Measurements from ENCODE around the gene AKAP9. TPM values are rescaled to one million over a fixed set of nuclear protein-coding genes. Genes with fewer than 3 reads are reported as not detected.

AKAP9 gene
- total and polyA plus RNA-seq, 9 of the 15 experiments (the other 6 are each of a cell fraction or from before 2014, with no cell fraction given) = 25.5 to 80.9 (median 46.3) TPM

GRCh38 chr7:92150450-92151017, 209.9 kb downstream of the AKAP9 start:
- Histone ChIP-seq H3K27me3 (ENCODE audit: control insufficient read depth in 2 of 2, insufficient read depth in 2 of 2, low read length in 2 of 2) (no peaks in the 10 kb centered on the region), H3K4me2 (ENCODE audit: insufficient read depth, low read length) (no peak overlapping the region), H3K4me1 (replicated peaks in 1 of 2; ENCODE audit: control insufficient read depth in 2 of 2, insufficient read depth in 2 of 2, low read length in 2 of 2) (0 out of 5 replicates have a peak, but pooled peaks cover 0 to 4% of the 10 kb centered on the region in 2 experiments), H3K9ac (ENCODE audit: insufficient read depth in 1 of 2, low read depth in 2 of 2, low read length in 2 of 2) (no peak overlapping the region), H2AFZ (ENCODE audit: low read depth, low read length) (no peak overlapping the region), H3K27ac (ENCODE audit: extremely low read depth, low read depth, low read length) (no peak overlapping the region), H3K9me3 (replicated peaks; ENCODE audit: control insufficient read depth, insufficient read depth, low read depth, low read length) (no peaks in the 10 kb centered on the region), H3K36me3 (ENCODE audit: control insufficient read depth, insufficient read depth, low read length) (no peaks in the 10 kb centered on the region), H3K4me3 (no peak overlapping the region), H4K20me1 (replicated peaks; ENCODE audit: control insufficient read depth, insufficient read depth, low read length) (no peaks in the 10 kb centered on the region), H3K9me1 (ENCODE audit: control insufficient read depth, insufficient read depth, low read length) (no peaks in the 10 kb centered on the region), H3K79me2 (ENCODE audit: control insufficient read depth, insufficient read depth, low read length) (no peaks in the 10 kb centered on the region)
- in situ Hi-C loops (cut with MboI) = no loop called here
- POLR2A ChIA-PET = no interaction called here
- no peak for FAIRE-seq
- intact Hi-C loops (cut with micrococcal nuclease) = no loop called here
- ATAC-seq = no peak
- CTCF ChIA-PET (ENCODE audit: low intra/inter-chr PET ratio) = no interaction called here
- no peak for TF ChIP-seq PHB2 (IDR thresholded peaks at IDR 0.05; ENCODE audit: low read depth)
- TF ChIP-seq DDX20 (tag; IDR thresholded peaks at IDR 0.05; ENCODE audit: low read depth) = no peak
- TF ChIP-seq MEIS2 (IDR thresholded peaks at IDR 0.05; ENCODE audit: partially characterized antibody) = peak; percentile 43
- TF ChIP-seq ZNF551 (CRISPR knock-in tag; IDR thresholded peaks at IDR 0.05) = no peak
- TF ChIP-seq HMG20A (CRISPR knock-in tag; conservative IDR thresholded peaks at IDR 0.05) = no peak
- BruUV-seq (replicated peaks) = no TSS peak
- DNase-seq (ENCODE audit: extremely low read depth in 1 of 4, low spot score in 3 of 4) = no peak
- 11% methylated on average over 1 of the region's 1 CpG for WGBS (ENCODE audit: insufficient coverage, low coverage, missing lambda C conversion rate)

GRCh38 chr7:92155108-92155739, 214.6 kb downstream of the AKAP9 start:
- no peak overlapping the region for H2AFZ ChIP-seq (ENCODE audit: low read depth, low read length)
- no peaks in the 10 kb centered on the region for H3K36me3 ChIP-seq (ENCODE audit: control insufficient read depth, insufficient read depth, low read length)
- no peak overlapping the region for H3K9ac ChIP-seq (ENCODE audit: insufficient read depth in 1 of 2, low read depth in 2 of 2, low read length in 2 of 2)
- H3K4me3 ChIP-seq = no peak overlapping the region
- ATAC-seq = peak; percentile 65
- BruUV-seq (replicated peaks) = no TSS peak
- H3K79me2 ChIP-seq (ENCODE audit: control insufficient read depth, insufficient read depth, low read length) = no peaks in the 10 kb centered on the region
- no peak overlapping the region for H3K4me2 ChIP-seq (ENCODE audit: insufficient read depth, low read length)
- no peaks in the 10 kb centered on the region for H3K9me3 ChIP-seq (replicated peaks; ENCODE audit: control insufficient read depth, insufficient read depth, low read depth, low read length)
- H3K27ac ChIP-seq (ENCODE audit: extremely low read depth, low read depth, low read length) = no peak overlapping the region
- FAIRE-seq = no peak
- intact Hi-C loops (cut with micrococcal nuclease) (no loop called here), in situ Hi-C loops (cut with MboI) (no loop called here)
- no peaks in the 10 kb centered on the region for H3K9me1 ChIP-seq (ENCODE audit: control insufficient read depth, insufficient read depth, low read length)
- DNase-seq (ENCODE audit: extremely low read depth in 1 of 4, low spot score in 3 of 4) = no peak
- 11% methylated on average over 1 of the region's 1 CpG for WGBS (ENCODE audit: insufficient coverage, low coverage, missing lambda C conversion rate)
- POLR2A ChIA-PET = no interaction called here
- no peaks in the 10 kb centered on the region; a peak in 1 of 5 replicates for H3K27me3 ChIP-seq (ENCODE audit: control insufficient read depth in 2 of 2, insufficient read depth in 2 of 2, low read length in 2 of 2)
- CTCF ChIA-PET (ENCODE audit: low intra/inter-chr PET ratio) = no interaction called here
- H3K4me1 ChIP-seq (replicated peaks in 1 of 2; ENCODE audit: control insufficient read depth in 2 of 2, insufficient read depth in 2 of 2, low read length in 2 of 2) = no peaks in the 10 kb centered on the region
- H4K20me1 ChIP-seq (replicated peaks; ENCODE audit: control insufficient read depth, insufficient read depth, low read length) = no peaks in the 10 kb centered on the region
- TF ChIP-seq PKNOX1 (IDR thresholded peaks at IDR 0.05) (peak; percentile 79), HNRNPH1 (optimal IDR thresholded peaks at IDR 0.05; ENCODE audit: low read depth, low read length) (no peak)
